ENCODE results near the gene TSPAN9. TPM values are rescaled to one million over a fixed set of nuclear protein-coding genes. Genes with fewer than 3 reads are reported as not detected.

Gene TSPAN9
- total RNA-seq, 4 donors from 2014 or later = 27.9 to 49.1 (median 42.0) TPM

GRCh38 chr12:3204730-3205531, 127.8 kb downstream of the TSPAN9 start:
- 82 to 85% methylated on average over 15 of the region's 16 CpGs for WGBS, 2 donors
- DNase-seq (ENCODE audit: low spot score in 2 of 2) = no peak
- TF ChIP-seq POLR2A (IDR thresholded peaks at IDR 0.05) = no peak
- TF ChIP-seq CTCF (IDR thresholded peaks at IDR 0.05) = no peak
- H3K4me3 ChIP-seq (ENCODE audit: low read depth, poor library complexity, severe bottlenecking) = no peak overlapping the region
- intact Hi-C loops (cut with DNase I; ENCODE audit: low total_unique reads) = loop anchor here (5.0 kb wide), 1 partner anchor 133 kb away; no protein-coding TSS in a partner anchor

- H3K4me3 ChIP-seq (ENCODE audit: low read depth, poor library complexity, severe bottlenecking) = no peak overlapping the region
- DNase-seq (ENCODE audit: low spot score in 2 of 2) = no peak
- intact Hi-C loops (cut with DNase I; ENCODE audit: low total_unique reads) = no loop called here
- WGBS, 2 donors = 66 to 71% methylated on average over 13 of the region's 13 CpGs
- no peak for TF ChIP-seq POLR2A (IDR thresholded peaks at IDR 0.05)
- TF ChIP-seq CTCF (IDR thresholded peaks at IDR 0.05) = no peak
Measured at GRCh38 chr12:3205742-3206519, 128.8 kb downstream of the TSPAN9 start.

GRCh38 chr12:3206536-3207072, 129.4 kb downstream of the TSPAN9 start:
- TF ChIP-seq POLR2A (IDR thresholded peaks at IDR 0.05) = no peak
- no peak for TF ChIP-seq CTCF (IDR thresholded peaks at IDR 0.05)
- no peak for DNase-seq (ENCODE audit: low spot score in 2 of 2)
- intact Hi-C loops (cut with DNase I; ENCODE audit: low total_unique reads) = no loop called here
- WGBS, 2 donors = 92 to 97% methylated on average over 5 of the region's 5 CpGs
- no peak overlapping the region for H3K4me3 ChIP-seq (ENCODE audit: low read depth, poor library complexity, severe bottlenecking)

- TF ChIP-seq CTCF (IDR thresholded peaks at IDR 0.05) = no peak
- TF ChIP-seq POLR2A (IDR thresholded peaks at IDR 0.05) = no peak
- WGBS, 2 donors = 78 to 86% methylated on average over 7 of the region's 7 CpGs
- intact Hi-C loops (cut with DNase I; ENCODE audit: low total_unique reads) = no loop called here
- DNase-seq (ENCODE audit: low spot score in 2 of 2) = no peak
- H3K4me3 ChIP-seq (ENCODE audit: low read depth, poor library complexity, severe bottlenecking) = no peak overlapping the region
Measured at GRCh38 chr12:3207175-3207574, 130.0 kb downstream of the TSPAN9 start.

DNA sequence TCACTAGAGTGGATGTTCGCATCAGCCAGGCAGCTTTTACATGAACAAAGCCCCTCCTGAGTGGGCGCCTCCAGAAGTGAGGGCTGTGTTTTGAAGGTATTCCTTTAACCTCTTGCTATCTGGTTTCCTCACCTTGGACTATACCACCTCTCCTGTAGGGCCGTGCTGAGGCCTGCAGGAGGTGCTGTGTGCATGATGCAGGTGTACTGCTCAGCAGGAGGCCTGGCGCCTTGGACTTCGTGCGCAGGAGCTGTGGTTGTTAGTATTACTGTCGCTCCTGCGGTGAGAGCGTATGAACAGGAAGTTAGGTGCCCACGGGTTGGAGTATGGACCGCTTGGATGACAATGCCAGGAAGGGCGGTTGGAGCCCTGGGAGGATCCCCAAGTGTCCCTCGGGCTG, 130.7 kb downstream of the TSPAN9 start:
- no peak overlapping the region for H3K4me3 ChIP-seq (ENCODE audit: low read depth, poor library complexity, severe bottlenecking)
- DNase-seq (ENCODE audit: low spot score in 2 of 2) = no peak
- TF ChIP-seq POLR2A (IDR thresholded peaks at IDR 0.05) (no peak), CTCF (IDR thresholded peaks at IDR 0.05) (no peak)
- 80 to 93% methylated on average over 13 of the region's 13 CpGs for WGBS, 2 donors
- intact Hi-C loops (cut with DNase I; ENCODE audit: low total_unique reads) = no loop called here

Measured in lower leg skin (tissue), 4 donors.